Measurements from ENCODE around the gene MIPOL1. TPM values are rescaled to one million over a fixed set of nuclear protein-coding genes. Genes with fewer than 3 reads are reported as not detected.

Gene MIPOL1
- total and polyA plus RNA-seq, 9 of the 15 experiments (the other 6 are each of a cell fraction or from before 2014, with no cell fraction given): 6.7 to 21.9 (median 12.4) TPM

DNA sequence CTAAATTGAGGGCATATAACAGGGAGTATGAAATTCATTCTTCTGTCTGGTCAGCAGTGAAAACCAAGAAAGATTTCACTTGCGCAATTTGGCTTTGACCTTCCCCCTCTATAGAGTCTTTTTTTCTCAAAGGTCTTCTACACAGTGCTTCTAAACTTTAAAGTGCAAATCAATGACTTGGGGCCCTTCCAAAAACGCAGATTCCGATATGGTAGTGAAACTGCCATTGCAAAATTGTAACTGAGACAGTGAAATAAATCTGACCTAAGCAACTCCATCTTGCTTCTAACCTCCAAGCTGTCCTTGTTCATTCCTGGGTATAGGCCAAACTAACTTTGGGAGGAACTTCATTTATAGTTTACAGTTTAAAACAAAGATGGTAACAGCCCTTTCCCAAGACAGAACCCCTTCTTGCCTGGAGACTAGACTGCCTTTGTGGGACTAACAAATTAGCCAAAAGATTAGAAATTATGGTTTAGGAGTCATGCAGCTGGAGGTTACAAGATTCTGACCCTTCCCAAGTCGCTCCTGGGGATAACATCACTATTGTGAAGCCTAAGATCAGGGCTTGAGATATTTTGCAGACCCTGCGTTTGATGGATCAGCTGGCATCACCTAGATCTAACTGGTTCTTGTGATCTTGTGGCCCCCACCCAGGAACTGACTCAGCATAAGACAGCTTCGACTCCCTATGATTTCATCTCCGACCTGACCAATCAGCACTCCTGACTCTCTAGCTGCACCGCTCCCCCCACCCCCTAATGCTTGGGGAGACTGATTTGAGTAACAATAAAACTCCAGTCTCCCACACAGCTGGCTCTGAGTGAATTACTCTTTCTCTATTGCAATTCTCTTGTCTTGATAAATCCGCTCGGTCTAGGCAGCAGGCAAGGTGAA is 30.3 kb upstream of the MIPOL1 start (continued):
- TF ChIP-seq, protein P1, sequence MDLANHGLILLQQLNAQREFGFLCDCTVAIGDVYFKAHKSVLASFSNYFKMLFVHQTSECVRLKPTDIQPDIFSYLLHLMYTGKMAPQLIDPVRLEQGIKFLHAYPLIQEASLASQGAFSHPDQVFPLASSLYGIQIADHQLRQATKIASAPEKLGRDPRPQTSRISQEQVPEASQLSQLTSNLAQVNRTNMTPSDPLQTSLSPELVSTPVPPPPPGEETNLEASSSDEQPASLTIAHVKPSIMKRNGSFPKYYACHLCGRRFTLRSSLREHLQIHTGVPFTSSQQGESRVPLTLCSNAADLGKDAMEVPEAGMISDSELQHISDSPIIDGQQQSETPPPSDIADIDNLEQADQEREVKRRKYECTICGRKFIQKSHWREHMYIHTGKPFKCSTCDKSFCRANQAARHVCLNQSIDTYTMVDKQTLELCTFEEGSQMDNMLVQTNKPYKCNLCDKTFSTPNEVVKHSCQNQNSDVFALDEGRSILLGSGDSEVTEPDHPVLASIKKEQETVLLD (IDR thresholded peaks at IDR 0.05): no peak
- TF ChIP-seq, protein P2, sequence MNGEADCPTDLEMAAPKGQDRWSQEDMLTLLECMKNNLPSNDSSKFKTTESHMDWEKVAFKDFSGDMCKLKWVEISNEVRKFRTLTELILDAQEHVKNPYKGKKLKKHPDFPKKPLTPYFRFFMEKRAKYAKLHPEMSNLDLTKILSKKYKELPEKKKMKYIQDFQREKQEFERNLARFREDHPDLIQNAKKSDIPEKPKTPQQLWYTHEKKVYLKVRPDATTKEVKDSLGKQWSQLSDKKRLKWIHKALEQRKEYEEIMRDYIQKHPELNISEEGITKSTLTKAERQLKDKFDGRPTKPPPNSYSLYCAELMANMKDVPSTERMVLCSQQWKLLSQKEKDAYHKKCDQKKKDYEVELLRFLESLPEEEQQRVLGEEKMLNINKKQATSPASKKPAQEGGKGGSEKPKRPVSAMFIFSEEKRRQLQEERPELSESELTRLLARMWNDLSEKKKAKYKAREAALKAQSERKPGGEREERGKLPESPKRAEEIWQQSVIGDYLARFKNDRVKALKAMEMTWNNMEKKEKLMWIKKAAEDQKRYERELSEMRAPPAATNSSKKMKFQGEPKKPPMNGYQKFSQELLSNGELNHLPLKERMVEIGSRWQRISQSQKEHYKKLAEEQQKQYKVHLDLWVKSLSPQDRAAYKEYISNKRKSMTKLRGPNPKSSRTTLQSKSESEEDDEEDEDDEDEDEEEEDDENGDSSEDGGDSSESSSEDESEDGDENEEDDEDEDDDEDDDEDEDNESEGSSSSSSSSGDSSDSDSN (IDR thresholded peaks at IDR 0.05; ENCODE audit: borderline replicate concordance in 1 of 2, low read depth in 2 of 2, low read length in 2 of 2): no peak
- TF ChIP-seq TRIM28 (IDR thresholded peaks at IDR 0.05): no peak
- TF ChIP-seq PPARD (CRISPR knock-in tag; IDR thresholded peaks at IDR 0.05): peak; percentile 73; the same call in 1 of the 2 replicates
- TF ChIP-seq TFAM (CRISPR knock-in tag; conservative IDR thresholded peaks at IDR 0.05): no peak
- TF ChIP-seq ZNF263 (CRISPR knock-in tag; IDR thresholded peaks at IDR 0.05; ENCODE audit: borderline replicate concordance): no peak
- TF ChIP-seq SMAD2 (IDR thresholded peaks at IDR 0.05; ENCODE audit: low read depth, low read length): no peak
- no peak for TF ChIP-seq NUFIP1 (IDR thresholded peaks at IDR 0.05; ENCODE audit: partially characterized antibody)
- TF ChIP-seq HDAC6 (IDR thresholded peaks at IDR 0.05; ENCODE audit: low read depth, low read length): no peak
- TF ChIP-seq CBX3 (IDR thresholded peaks at IDR 0.05; ENCODE audit: borderline replicate concordance in 1 of 2, low read length in 2 of 2): no peak
- TF ChIP-seq, protein P3, sequence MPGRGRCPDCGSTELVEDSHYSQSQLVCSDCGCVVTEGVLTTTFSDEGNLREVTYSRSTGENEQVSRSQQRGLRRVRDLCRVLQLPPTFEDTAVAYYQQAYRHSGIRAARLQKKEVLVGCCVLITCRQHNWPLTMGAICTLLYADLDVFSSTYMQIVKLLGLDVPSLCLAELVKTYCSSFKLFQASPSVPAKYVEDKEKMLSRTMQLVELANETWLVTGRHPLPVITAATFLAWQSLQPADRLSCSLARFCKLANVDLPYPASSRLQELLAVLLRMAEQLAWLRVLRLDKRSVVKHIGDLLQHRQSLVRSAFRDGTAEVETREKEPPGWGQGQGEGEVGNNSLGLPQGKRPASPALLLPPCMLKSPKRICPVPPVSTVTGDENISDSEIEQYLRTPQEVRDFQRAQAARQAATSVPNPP (IDR thresholded peaks at IDR 0.05; ENCODE audit: borderline replicate concordance, insufficient read depth, insufficient read length): no peak
- TF ChIP-seq, protein P4, sequence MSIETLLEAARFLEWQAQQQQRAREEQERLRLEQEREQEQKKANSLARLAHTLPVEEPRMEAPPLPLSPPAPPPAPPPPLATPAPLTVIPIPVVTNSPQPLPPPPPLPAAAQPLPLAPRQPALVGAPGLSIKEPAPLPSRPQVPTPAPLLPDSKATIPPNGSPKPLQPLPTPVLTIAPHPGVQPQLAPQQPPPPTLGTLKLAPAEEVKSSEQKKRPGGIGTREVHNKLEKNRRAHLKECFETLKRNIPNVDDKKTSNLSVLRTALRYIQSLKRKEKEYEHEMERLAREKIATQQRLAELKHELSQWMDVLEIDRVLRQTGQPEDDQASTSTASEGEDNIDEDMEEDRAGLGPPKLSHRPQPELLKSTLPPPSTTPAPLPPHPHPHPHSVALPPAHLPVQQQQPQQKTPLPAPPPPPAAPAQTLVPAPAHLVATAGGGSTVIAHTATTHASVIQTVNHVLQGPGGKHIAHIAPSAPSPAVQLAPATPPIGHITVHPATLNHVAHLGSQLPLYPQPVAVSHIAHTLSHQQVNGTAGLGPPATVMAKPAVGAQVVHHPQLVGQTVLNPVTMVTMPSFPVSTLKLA (conservative IDR thresholded peaks at IDR 0.05): no peak
- TF ChIP-seq, protein P5, sequence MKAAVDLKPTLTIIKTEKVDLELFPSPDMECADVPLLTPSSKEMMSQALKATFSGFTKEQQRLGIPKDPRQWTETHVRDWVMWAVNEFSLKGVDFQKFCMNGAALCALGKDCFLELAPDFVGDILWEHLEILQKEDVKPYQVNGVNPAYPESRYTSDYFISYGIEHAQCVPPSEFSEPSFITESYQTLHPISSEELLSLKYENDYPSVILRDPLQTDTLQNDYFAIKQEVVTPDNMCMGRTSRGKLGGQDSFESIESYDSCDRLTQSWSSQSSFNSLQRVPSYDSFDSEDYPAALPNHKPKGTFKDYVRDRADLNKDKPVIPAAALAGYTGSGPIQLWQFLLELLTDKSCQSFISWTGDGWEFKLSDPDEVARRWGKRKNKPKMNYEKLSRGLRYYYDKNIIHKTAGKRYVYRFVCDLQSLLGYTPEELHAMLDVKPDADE (conservative IDR thresholded peaks at IDR 0.05; ENCODE audit: control insufficient read depth, low read depth, low read length): no peak
- TF ChIP-seq, protein P6, sequence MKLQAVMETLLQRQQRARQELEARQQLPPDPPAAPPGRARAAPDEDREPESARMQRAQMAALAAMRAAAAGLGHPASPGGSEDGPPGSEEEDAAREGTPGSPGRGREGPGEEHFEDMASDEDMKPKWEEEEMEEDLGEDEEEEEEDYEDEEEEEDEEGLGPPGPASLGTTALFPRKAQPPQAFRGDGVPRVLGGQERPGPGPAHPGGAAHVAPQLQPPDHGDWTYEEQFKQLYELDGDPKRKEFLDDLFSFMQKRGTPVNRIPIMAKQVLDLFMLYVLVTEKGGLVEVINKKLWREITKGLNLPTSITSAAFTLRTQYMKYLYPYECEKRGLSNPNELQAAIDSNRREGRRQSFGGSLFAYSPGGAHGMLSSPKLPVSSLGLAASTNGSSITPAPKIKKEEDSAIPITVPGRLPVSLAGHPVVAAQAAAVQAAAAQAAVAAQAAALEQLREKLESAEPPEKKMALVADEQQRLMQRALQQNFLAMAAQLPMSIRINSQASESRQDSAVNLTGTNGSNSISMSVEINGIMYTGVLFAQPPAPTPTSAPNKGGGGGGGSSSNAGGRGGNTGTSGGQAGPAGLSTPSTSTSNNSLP (IDR thresholded peaks at IDR 0.05; ENCODE audit: borderline replicate concordance, low read depth, low read length): no peak
- peak in 1 of 2 experiments; percentile 95; a peak in 2 of 4 replicates for TF ChIP-seq TEAD1 (CRISPR knock-in tag; IDR thresholded peaks at IDR 0.05)
- TF ChIP-seq ARNT (IDR thresholded peaks at IDR 0.05): no peak

All from K562 (cell line).